ENCODE data around the gene TSR1.

The TSR1 gene

GRCh38 chr17:2383628-2384167 is 47.4 kb upstream of the TSR1 start:
- H3K27me3 ChIP-seq (ENCODE audit: control insufficient read depth in 3 of 3, insufficient read depth in 3 of 3, low read depth in 1 of 3, low read length in 3 of 3): no peaks in the 10 kb centered on the region
- no CpG with 5 or more reads among the region's 11 CpGs for WGBS, 2 donors (ENCODE audit: extremely low coverage in 2 of 2, insufficient read length in 2 of 2, insufficient replicate concordance in 1 of 2)
- no peak overlapping the region for H3K18ac ChIP-seq (ENCODE audit: low read length)
- H3K4me1 ChIP-seq (ENCODE audit: control insufficient read depth in 2 of 2, insufficient read depth in 1 of 2, low read depth in 1 of 2, low read length in 2 of 2): peaks cover 22 to 31% of the 10 kb centered on the region in 2 donors
- no peak overlapping the region for H2BK15ac ChIP-seq (ENCODE audit: low read length)
- H3K23ac ChIP-seq (ENCODE audit: low read depth, low read length, poor library complexity): no peak overlapping the region
- H2BK120ac ChIP-seq (ENCODE audit: low read depth, low read length): no peak overlapping the region
- H4K91ac ChIP-seq (ENCODE audit: low read depth, low read length, poor library complexity): no peak overlapping the region
- peak overlapping the region; percentile 67 for H3K9ac ChIP-seq (ENCODE audit: low read depth, low read length, poor library complexity)
- no peak overlapping the region for H3K27ac ChIP-seq (replicated peaks; ENCODE audit: low read length)
- H2BK12ac ChIP-seq (ENCODE audit: low read length): no peak overlapping the region
- H3K14ac ChIP-seq (ENCODE audit: low read length): no peak overlapping the region
- H3K79me1 ChIP-seq (ENCODE audit: low read depth, low read length): peaks cover 6% of the 10 kb centered on the region
- H3K4me3 ChIP-seq (ENCODE audit: low read length in 2 of 2): no peak overlapping the region
- no peak overlapping the region for H2AFZ ChIP-seq (ENCODE audit: low read length)
- H2AK5ac ChIP-seq (ENCODE audit: low read depth, low read length): peak overlapping the region; percentile 37
- peaks cover 20 to 63% of the 10 kb centered on the region in 2 donors for H3K36me3 ChIP-seq (replicated peaks in 1 of 2; ENCODE audit: control insufficient read depth in 2 of 2, insufficient read depth in 2 of 2, low read length in 2 of 2)
- H2BK5ac ChIP-seq (ENCODE audit: low read length): peak overlapping the region; percentile 45
- no peak for DNase-seq (ENCODE audit: low spot score)
- no peaks in the 10 kb centered on the region for H3K9me3 ChIP-seq (replicated peaks in 1 of 2; ENCODE audit: control insufficient read depth in 2 of 2, insufficient read depth in 1 of 2, low read depth in 1 of 2, low read length in 2 of 2)
- no peak overlapping the region for H4K8ac ChIP-seq (ENCODE audit: low read depth, low read length)
- H3K4ac ChIP-seq (ENCODE audit: low read length): no peak overlapping the region
- H3K4me2 ChIP-seq (ENCODE audit: insufficient read depth, low read length, poor library complexity, severe bottlenecking): no peak overlapping the region

DNA sequence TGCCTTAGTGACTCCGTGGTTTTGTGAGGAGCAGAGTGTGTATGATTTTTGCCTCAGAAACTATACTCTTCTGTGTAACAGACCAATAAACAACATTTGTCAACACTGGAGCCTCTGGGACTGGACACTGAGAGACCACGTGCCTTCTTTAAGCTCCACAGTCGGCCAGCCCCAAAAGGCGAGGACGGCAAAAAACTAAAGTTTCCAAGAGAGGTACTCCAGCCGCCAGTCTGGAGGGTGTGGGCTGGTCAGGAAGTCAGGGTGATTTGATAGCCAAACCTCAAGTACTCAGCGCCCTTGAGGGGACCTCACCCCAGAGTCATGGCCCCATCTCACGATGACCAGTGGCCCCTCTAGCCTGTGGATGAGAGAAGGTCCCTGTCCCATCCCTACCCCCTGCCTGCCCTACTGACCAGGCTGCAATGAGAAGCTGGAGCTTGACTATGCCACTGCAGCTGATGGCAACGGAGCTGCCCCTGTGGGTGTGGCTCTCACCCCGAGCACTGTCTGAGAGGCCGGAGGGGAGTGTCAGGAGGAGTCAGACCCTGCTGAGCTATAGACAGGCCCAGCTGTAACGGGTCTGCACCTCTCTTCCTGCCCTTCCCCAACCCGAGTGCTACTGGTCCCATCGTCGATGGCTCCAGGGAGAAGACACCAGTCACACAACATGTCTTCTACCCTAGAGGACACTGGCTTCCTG is 44.8 kb upstream of the TSR1 start:
- H2BK15ac ChIP-seq (ENCODE audit: low read length): no peak overlapping the region
- no peak for DNase-seq (ENCODE audit: low spot score)
- H2BK12ac ChIP-seq (ENCODE audit: low read length): no peak overlapping the region
- no peak overlapping the region for H2AK5ac ChIP-seq (ENCODE audit: low read depth, low read length)
- H4K91ac ChIP-seq (ENCODE audit: low read depth, low read length, poor library complexity): no peak overlapping the region
- no peak overlapping the region for H3K27ac ChIP-seq (replicated peaks; ENCODE audit: low read length)
- no peak overlapping the region for H3K4ac ChIP-seq (ENCODE audit: low read length)
- H3K4me3 ChIP-seq (ENCODE audit: low read length in 2 of 2): peak overlapping the region in 1 of 2 donors; percentile 37
- peak overlapping the region; percentile 59 for H2BK5ac ChIP-seq (ENCODE audit: low read length)
- H3K14ac ChIP-seq (ENCODE audit: low read length): no peak overlapping the region
- peaks cover 4% of the 10 kb centered on the region for H3K79me1 ChIP-seq (ENCODE audit: low read depth, low read length)
- no peak overlapping the region for H3K4me2 ChIP-seq (ENCODE audit: insufficient read depth, low read length, poor library complexity, severe bottlenecking)
- peaks cover 0 to 1% of the 10 kb centered on the region in 2 donors for H3K9me3 ChIP-seq (replicated peaks in 1 of 2; ENCODE audit: control insufficient read depth in 2 of 2, insufficient read depth in 1 of 2, low read depth in 1 of 2, low read length in 2 of 2)
- no peaks in the 10 kb centered on the region for H3K27me3 ChIP-seq (ENCODE audit: control insufficient read depth in 3 of 3, insufficient read depth in 3 of 3, low read depth in 1 of 3, low read length in 3 of 3)
- no peak overlapping the region for H2BK120ac ChIP-seq (ENCODE audit: low read depth, low read length)
- H3K23ac ChIP-seq (ENCODE audit: low read depth, low read length, poor library complexity): peak overlapping the region; percentile 37
- peaks cover 21 to 29% of the 10 kb centered on the region in 2 donors for H3K4me1 ChIP-seq (ENCODE audit: control insufficient read depth in 2 of 2, insufficient read depth in 1 of 2, low read depth in 1 of 2, low read length in 2 of 2)
- no peak overlapping the region for H3K9ac ChIP-seq (ENCODE audit: low read depth, low read length, poor library complexity)
- no CpG with 5 or more reads among the region's 15 CpGs for WGBS, 2 donors (ENCODE audit: extremely low coverage in 2 of 2, insufficient read length in 2 of 2, insufficient replicate concordance in 1 of 2)
- no peak overlapping the region for H4K8ac ChIP-seq (ENCODE audit: low read depth, low read length)
- H3K18ac ChIP-seq (ENCODE audit: low read length): no peak overlapping the region
- H3K36me3 ChIP-seq (replicated peaks in 1 of 2; ENCODE audit: control insufficient read depth in 2 of 2, insufficient read depth in 2 of 2, low read length in 2 of 2): peaks cover 30 to 62% of the 10 kb centered on the region in 2 donors
- no peak overlapping the region for H2AFZ ChIP-seq (ENCODE audit: low read length)

GRCh38 chr17:2380226-2380922 is 44.1 kb upstream of the TSR1 start:
- H3K4me1 ChIP-seq (ENCODE audit: control insufficient read depth in 2 of 2, insufficient read depth in 1 of 2, low read depth in 1 of 2, low read length in 2 of 2): peaks cover 16 to 21% of the 10 kb centered on the region in 2 donors

More at GRCh38 chr17:2380226-2380922, 44.1 kb upstream of the TSR1 start:
- Histone ChIP-seq H2AK5ac (ENCODE audit: low read depth, low read length) (no peak overlapping the region), H4K91ac (ENCODE audit: low read depth, low read length, poor library complexity) (no peak overlapping the region), H3K14ac (ENCODE audit: low read length) (no peak overlapping the region), H3K27ac (replicated peaks; ENCODE audit: low read length) (no peak overlapping the region), H3K9ac (ENCODE audit: low read depth, low read length, poor library complexity) (no peak overlapping the region), H3K79me1 (ENCODE audit: low read depth, low read length) (peaks cover 4% of the 10 kb centered on the region), H3K9me3 (replicated peaks in 1 of 2; ENCODE audit: control insufficient read depth in 2 of 2, insufficient read depth in 1 of 2, low read depth in 1 of 2, low read length in 2 of 2) (peaks cover 0 to 1% of the 10 kb centered on the region in 2 donors), H2BK15ac (ENCODE audit: low read length) (no peak overlapping the region), H3K4ac (ENCODE audit: low read length) (no peak overlapping the region), H3K4me3 (ENCODE audit: low read length in 2 of 2) (no peak overlapping the region), H2BK5ac (ENCODE audit: low read length) (peak overlapping the region; percentile 11), H3K18ac (ENCODE audit: low read length) (peak overlapping the region; percentile 31), H2BK120ac (ENCODE audit: low read depth, low read length) (no peak overlapping the region), H2AFZ (ENCODE audit: low read length) (no peak overlapping the region), H2BK12ac (ENCODE audit: low read length) (no peak overlapping the region), H3K23ac (ENCODE audit: low read depth, low read length, poor library complexity) (no peak overlapping the region), H3K27me3 (ENCODE audit: control insufficient read depth in 3 of 3, insufficient read depth in 3 of 3, low read depth in 1 of 3, low read length in 3 of 3) (no peaks in the 10 kb centered on the region), H3K36me3 (replicated peaks in 1 of 2; ENCODE audit: control insufficient read depth in 2 of 2, insufficient read depth in 2 of 2, low read length in 2 of 2) (peaks cover 37 to 66% of the 10 kb centered on the region in 2 donors), H4K8ac (ENCODE audit: low read depth, low read length) (no peak overlapping the region), H3K4me2 (ENCODE audit: insufficient read depth, low read length, poor library complexity, severe bottlenecking) (no peak overlapping the region)
- WGBS, 2 donors (ENCODE audit: extremely low coverage in 2 of 2, insufficient read length in 2 of 2, insufficient replicate concordance in 1 of 2): no CpG with 5 or more reads among the region's 16 CpGs
- no peak for DNase-seq (ENCODE audit: low spot score)
